Neural crest cell (in vitro differentiated cells): ENCODE results near the gene HECTD3. TPM values are rescaled to one million over a fixed set of nuclear protein-coding genes. Genes with fewer than 3 reads are reported as not detected.

Experiments
- DNase-seq: peaks from one replicate; pipeline ENCODE4 v3.0.0; 2021; ENCODE audit warnings: low read depth, mixed read lengths, low spot score
- H3K27ac Mint-ChIP-seq: one replicate; pipeline ENCODE4 v1.8.0; 2021; ENCODE audit warnings: mild to moderate bottlenecking, mixed read lengths; ENCODE audit not compliant: unreplicated experiment
- H3K27me3 Mint-ChIP-seq: 2 replicates; pipeline ENCODE4 v1.8.0; 2021; ENCODE audit warnings: low read depth, mild to moderate bottlenecking, mixed read lengths
- H3K36me3 Mint-ChIP-seq: 2 replicates; pipeline ENCODE4 v1.8.0; 2021; ENCODE audit warnings: low read depth, mild to moderate bottlenecking, mixed read lengths
- H3K4me1 Mint-ChIP-seq: 2 replicates; pipeline ENCODE4 v1.8.0; 2021; ENCODE audit warnings: mixed read lengths
- H3K4me3 Mint-ChIP-seq: one replicate; pipeline ENCODE4 v1.8.0; 2021; ENCODE audit warnings: mild to moderate bottlenecking, mixed read lengths
- H3K9me3 Mint-ChIP-seq: 2 replicates; pipeline ENCODE4 v1.8.0; 2021; ENCODE audit warnings: mixed read lengths
- CTCF ChIP-seq: fragments of 200-600 bp; sonication (generic); conservative IDR thresholded peaks from 2 replicates; pipeline ENCODE4 v1.5.0; 2021; ENCODE audit warnings: antibody characterized with exemption, mild to moderate bottlenecking
- total RNA-seq: library from RNA; stranded (reverse); gene quantifications from 2 replicates; pipeline ENCODE4 v1.2.1, GENCODE V29; 2021

HECTD3 gene
- total RNA-seq, 1 donor from 2014 or later, result 29.3 TPM

- H3K27ac Mint-ChIP-seq, result no peak overlapping the region
- no peaks in the 10 kb centered on the region for H3K9me3 Mint-ChIP-seq
Observed at GRCh38 chr1:45001011-45001481, 10.1 kb downstream of the HECTD3 start.

GRCh38 chr1:44999232-44999631 is 11.9 kb downstream of the HECTD3 start:
- DNase-seq, result no peak
- Mint-ChIP-seq H3K9me3 (no peaks in the 10 kb centered on the region), H3K27me3 (no peaks in the 10 kb centered on the region), H3K4me3 (no peak overlapping the region), H3K4me1 (no peaks in the 10 kb centered on the region), H3K36me3 (peaks cover 9% of the 10 kb centered on the region), H3K27ac (peak overlapping the region; percentile 43)
- no peak for TF ChIP-seq CTCF

More at GRCh38 chr1:45001011-45001481, 10.1 kb downstream of the HECTD3 start:
- no peak overlapping the region for H3K4me3 Mint-ChIP-seq
- H3K36me3 Mint-ChIP-seq, result peaks cover 9% of the 10 kb centered on the region
- no peak for DNase-seq
- TF ChIP-seq CTCF, result no peak
- H3K4me1 Mint-ChIP-seq, result no peaks in the 10 kb centered on the region
- H3K27me3 Mint-ChIP-seq, result no peaks in the 10 kb centered on the region

- no peak overlapping the region for H3K4me3 Mint-ChIP-seq
- H3K27me3 Mint-ChIP-seq, result no peaks in the 10 kb centered on the region
- no peaks in the 10 kb centered on the region for H3K9me3 Mint-ChIP-seq
- no peak for DNase-seq
- H3K36me3 Mint-ChIP-seq, result no peaks in the 10 kb centered on the region
- no peaks in the 10 kb centered on the region for H3K4me1 Mint-ChIP-seq
- TF ChIP-seq CTCF, result no peak
- H3K27ac Mint-ChIP-seq, result no peak overlapping the region
Observed at GRCh38 chr1:44995467-44996238, 15.5 kb downstream of the HECTD3 start.

- Mint-ChIP-seq H3K36me3 (no peaks in the 10 kb centered on the region), H3K4me3 (no peak overlapping the region), H3K27me3 (no peaks in the 10 kb centered on the region), H3K27ac (peak overlapping the region; percentile 17), H3K9me3 (no peaks in the 10 kb centered on the region), H3K4me1 (no peaks in the 10 kb centered on the region)
- TF ChIP-seq CTCF, result no peak
- DNase-seq, result no peak
Observed at GRCh38 chr1:44994309-44994898, 16.7 kb downstream of the HECTD3 start.

GRCh38 chr1:44988531-44989156 is 22.5 kb downstream of the HECTD3 start:
- no peaks in the 10 kb centered on the region for H3K27me3 Mint-ChIP-seq
- H3K4me1 Mint-ChIP-seq, result peaks cover 19% of the 10 kb centered on the region
- no peak for TF ChIP-seq CTCF
- H3K4me3 Mint-ChIP-seq, result peak overlapping the region; percentile 76
- no peak for DNase-seq
- no peak overlapping the region for H3K27ac Mint-ChIP-seq
- H3K36me3 Mint-ChIP-seq, result no peaks in the 10 kb centered on the region
- peaks cover 3% of the 10 kb centered on the region for H3K9me3 Mint-ChIP-seq
